ENCODE data around the gene OR9Q1. TPM values are rescaled to one million over a fixed set of nuclear protein-coding genes. Genes with fewer than 3 reads are reported as not detected.

Gene OR9Q1
- total and polyA plus RNA-seq, 4 donors: not detected

GRCh38 chr11:58055806-58056401 lies 32.2 kb downstream of the OR9Q1 start:
- TF ChIP-seq ATF3 (IDR thresholded peaks at IDR 0.05): no peak
- no peak for TF ChIP-seq CTCF (IDR thresholded peaks at IDR 0.05; ENCODE audit: low read depth, low read length, missing input control)
- no peak for TF ChIP-seq HNF4A (conservative IDR thresholded peaks at IDR 0.05)
- no peak for TF ChIP-seq RAD21 (IDR thresholded peaks at IDR 0.05)
- TF ChIP-seq GABPA (IDR thresholded peaks at IDR 0.05 in 1 of 2, conservative IDR thresholded peaks at IDR 0.05 in 1 of 2): no peak
- TF ChIP-seq TAF1 (conservative IDR thresholded peaks at IDR 0.05): no peak
- TF ChIP-seq SP1 (IDR thresholded peaks at IDR 0.05): no peak
- no peak for TF ChIP-seq FOXA1 (IDR thresholded peaks at IDR 0.05)
- no peak for TF ChIP-seq NR2F2 (IDR thresholded peaks at IDR 0.05)
- H3K9me3 ChIP-seq (ENCODE audit: control insufficient read depth in 4 of 4, low read length in 3 of 4): no peaks in the 10 kb centered on the region
- H3K9ac ChIP-seq (ENCODE audit: low read depth in 1 of 2, low read length in 2 of 2): no peak overlapping the region
- DNase-seq (ENCODE audit: low spot score): no peak
- 81% methylated on average over 1 of the region's 1 CpG for WGBS
- H3K27ac ChIP-seq (ENCODE audit: low read depth in 1 of 2, low read length in 2 of 2): no peak overlapping the region
- no peaks in the 10 kb centered on the region for H3K4me1 ChIP-seq (ENCODE audit: control insufficient read depth in 4 of 4, insufficient read depth in 4 of 4, low read length in 3 of 4)
- H3K4me3 ChIP-seq (ENCODE audit: low read depth in 1 of 3, low read length in 3 of 3): no peak overlapping the region
- no peaks in the 10 kb centered on the region for H3K27me3 ChIP-seq (ENCODE audit: control insufficient read depth in 4 of 4, insufficient read depth in 4 of 4, low read length in 3 of 4)
- H3K36me3 ChIP-seq (ENCODE audit: control insufficient read depth in 4 of 4, insufficient read depth in 3 of 4, low read depth in 1 of 4, low read length in 3 of 4): no peaks in the 10 kb centered on the region

GRCh38 chr11:58057481-58057880 lies 33.8 kb downstream of the OR9Q1 start:
- WGBS: 75% methylated on average over 3 of the region's 3 CpGs
- H3K4me3 ChIP-seq (ENCODE audit: low read depth in 1 of 3, low read length in 3 of 3): no peak overlapping the region
- H3K27me3 ChIP-seq (ENCODE audit: control insufficient read depth in 4 of 4, insufficient read depth in 4 of 4, low read length in 3 of 4): no peaks in the 10 kb centered on the region
- no peaks in the 10 kb centered on the region for H3K36me3 ChIP-seq (ENCODE audit: control insufficient read depth in 4 of 4, insufficient read depth in 3 of 4, low read depth in 1 of 4, low read length in 3 of 4)
- no peak overlapping the region for H3K9ac ChIP-seq (ENCODE audit: low read depth in 1 of 2, low read length in 2 of 2)
- no peaks in the 10 kb centered on the region for H3K4me1 ChIP-seq (ENCODE audit: control insufficient read depth in 4 of 4, insufficient read depth in 4 of 4, low read length in 3 of 4)
- TF ChIP-seq NR2F2 (IDR thresholded peaks at IDR 0.05): no peak
- TF ChIP-seq YY1 (IDR thresholded peaks at IDR 0.05): no peak
- no peak for TF ChIP-seq REST (IDR thresholded peaks at IDR 0.05)
- TF ChIP-seq RXRA (IDR thresholded peaks at IDR 0.05): no peak
- TF ChIP-seq JUND (IDR thresholded peaks at IDR 0.05): no peak
- TF ChIP-seq FOXA2 (IDR thresholded peaks at IDR 0.05): no peak
- no peak for TF ChIP-seq ATF3 (IDR thresholded peaks at IDR 0.05)
- no peak for TF ChIP-seq CTCF (IDR thresholded peaks at IDR 0.05; ENCODE audit: low read depth, low read length, missing input control)
- TF ChIP-seq MAX (IDR thresholded peaks at IDR 0.05): no peak
- no peak for TF ChIP-seq EGR1 (IDR thresholded peaks at IDR 0.05; ENCODE audit: low read depth in 2 of 2)
- TF ChIP-seq HNF4A (conservative IDR thresholded peaks at IDR 0.05): no peak
- TF ChIP-seq HNF4G (IDR thresholded peaks at IDR 0.05): no peak
- no peak for TF ChIP-seq FOXA1 (IDR thresholded peaks at IDR 0.05)
- no peak for TF ChIP-seq GABPA (IDR thresholded peaks at IDR 0.05 in 1 of 2, conservative IDR thresholded peaks at IDR 0.05 in 1 of 2)
- no peak for TF ChIP-seq RAD21 (IDR thresholded peaks at IDR 0.05)
- H3K9me3 ChIP-seq (ENCODE audit: control insufficient read depth in 4 of 4, low read length in 3 of 4): no peaks in the 10 kb centered on the region
- H3K27ac ChIP-seq (ENCODE audit: low read depth in 1 of 2, low read length in 2 of 2): no peak overlapping the region
- DNase-seq (ENCODE audit: low spot score): no peak
